Tibial nerve (tissue), 4 donors: ENCODE results near the gene LSAMP. TPM values are rescaled to one million over a fixed set of nuclear protein-coding genes. Genes with fewer than 3 reads are reported as not detected.

Experiments used
- DNase-seq, 2 donors: peaks; one replicate each; pipeline ENCODE4 v3.0.0-alpha.2; 2019; ENCODE audit warnings: low spot score in 2 of 2
- H3K27ac ChIP-seq, 4 donors: fragments of 200-600 bp; sonication (generic) in 3 of 4; one replicate each; pipeline ENCODE4 v1.5.1; 2017 to 2019; ENCODE audit warnings: mild to moderate bottlenecking in 1 of 4
- H3K27me3 ChIP-seq, 2 donors: fragments of 200-600 bp; sonication (generic) in 1 of 2; one replicate each; pipeline versions ENCODE4 v1.5.1 to v1.6.0; 2017 to 2019
- H3K36me3 ChIP-seq, 3 donors: fragments of 200-600 bp; sonication (generic); one replicate each; pipeline ENCODE4 v1.5.1; 2018 to 2019
- H3K4me1 ChIP-seq, 4 donors: fragments of 200-600 bp; sonication (generic) in 3 of 4; one replicate each; pipeline ENCODE4 v1.5.1; 2017 to 2019
- H3K4me3 ChIP-seq, 4 donors: fragments of 200-600 bp; sonication (generic) in 3 of 4; one replicate each; pipeline ENCODE4 v1.5.1; 2017 to 2019; ENCODE audit warnings: mild to moderate bottlenecking in 1 of 4, moderate library complexity in 1 of 4
- H3K9me3 ChIP-seq, 4 donors: fragments of 200-600 bp; sonication (generic) in 3 of 4; one replicate each; pipeline ENCODE4 v1.5.1; 2017 to 2019
- CTCF ChIP-seq, 5 experiments: fragments of 200-600 bp in 3 of 5; fragments of 450-650 bp in 2 of 5; sonication (generic) in 3 of 5; IDR thresholded peaks; one replicate each; pipeline ENCODE4 v1.5.1; 2016 to 2019; ENCODE audit warnings: antibody characterized with exemption in 5 of 5, mild to moderate bottlenecking in 3 of 5, moderate library complexity in 2 of 5
- EP300 ChIP-seq, 2 donors: sonication (generic); formaldehyde crosslinking; IDR thresholded peaks; one replicate each; pipeline ENCODE4 v1.6.1; 2017; ENCODE audit warnings: antibody characterized with exemption in 2 of 2, mild to moderate bottlenecking in 1 of 2
- POLR2A ChIP-seq, 2 donors: fragments of 450-650 bp; IDR thresholded peaks; one replicate each; pipeline ENCODE4 v1.6.1; 2017; ENCODE audit warnings: antibody characterized with exemption in 2 of 2, mild to moderate bottlenecking in 2 of 2, moderate library complexity in 2 of 2
- WGBS, 2 donors: methylation state at CpG; one replicate each; pipeline ENCODE4 v1.1.5; 2018; 5-methylcytosine and 5-hydroxymethylcytosine counted together
- total RNA-seq, 4 donors: library from RNA; depleted of rRNA; stranded (reverse); fragments of >200 nt; gene quantifications; one replicate each; pipeline ENCODE4 v1.1.0, GENCODE V29; 2016

LSAMP gene
- total RNA-seq, 4 donors from 2014 or later, result 3.6 to 6.1 (median 4.2) TPM

GRCh38 chr3:115835946-115836345, 609.3 kb downstream of the LSAMP start:
- Histone ChIP-seq H3K27me3 (no peaks in the 10 kb centered on the region), H3K9me3 (no peaks in the 10 kb centered on the region), H3K27ac (no peak overlapping the region), H3K4me1 (peaks cover 0 to 7% (median 0%) of the 10 kb centered on the region in 4 donors), H3K36me3 (no peaks in the 10 kb centered on the region), H3K4me3 (no peak overlapping the region)
- DNase-seq, result no peak
- TF ChIP-seq CTCF (IDR thresholded peaks at IDR 0.05) (no peak), POLR2A (IDR thresholded peaks at IDR 0.05) (no peak), EP300 (IDR thresholded peaks at IDR 0.05) (no peak)
- WGBS, 2 donors, result 94 to 95% methylated on average over 4 of the region's 4 CpGs

- Histone ChIP-seq H3K9me3 (no peaks in the 10 kb centered on the region), H3K36me3 (no peaks in the 10 kb centered on the region), H3K4me1 (peaks cover 0 to 7% (median 0%) of the 10 kb centered on the region in 4 donors), H3K27me3 (no peaks in the 10 kb centered on the region), H3K4me3 (no peak overlapping the region), H3K27ac (no peak overlapping the region)
- WGBS, 2 donors, result 57 to 61% methylated on average over 1 of the region's 1 CpG
- no peak for DNase-seq
- TF ChIP-seq EP300 (IDR thresholded peaks at IDR 0.05), result no peak
- TF ChIP-seq CTCF (IDR thresholded peaks at IDR 0.05), result no peak
- no peak for TF ChIP-seq POLR2A (IDR thresholded peaks at IDR 0.05)
Observed at GRCh38 chr3:115834068-115834467, 611.2 kb downstream of the LSAMP start.

GRCh38 chr3:115833074-115833473, 612.2 kb downstream of the LSAMP start:
- no peak for TF ChIP-seq CTCF (IDR thresholded peaks at IDR 0.05)
- TF ChIP-seq EP300 (IDR thresholded peaks at IDR 0.05), result no peak
- TF ChIP-seq POLR2A (IDR thresholded peaks at IDR 0.05), result no peak
- H3K27ac ChIP-seq, result no peak overlapping the region
- no peak for DNase-seq
- H3K4me1 ChIP-seq, result peaks cover 0 to 7% (median 0%) of the 10 kb centered on the region in 4 donors
- no peak overlapping the region for H3K4me3 ChIP-seq
- H3K36me3 ChIP-seq, result no peaks in the 10 kb centered on the region
- H3K9me3 ChIP-seq, result no peaks in the 10 kb centered on the region
- no peaks in the 10 kb centered on the region for H3K27me3 ChIP-seq
- WGBS, 2 donors, result 48 to 89% methylated on average over 2 of the region's 2 CpGs

- no peaks in the 10 kb centered on the region for H3K9me3 ChIP-seq
- no peak overlapping the region for H3K27ac ChIP-seq
- TF ChIP-seq CTCF (IDR thresholded peaks at IDR 0.05) (no peak), POLR2A (IDR thresholded peaks at IDR 0.05) (no peak), EP300 (IDR thresholded peaks at IDR 0.05) (no peak)
- WGBS, 2 donors, result 87 to 88% methylated on average over 3 of the region's 3 CpGs
- no peaks in the 10 kb centered on the region for H3K27me3 ChIP-seq
- H3K4me3 ChIP-seq, result no peak overlapping the region
- H3K4me1 ChIP-seq, result peaks cover 0 to 7% (median 0%) of the 10 kb centered on the region in 4 donors
- no peak for DNase-seq
- H3K36me3 ChIP-seq, result no peaks in the 10 kb centered on the region
Observed at GRCh38 chr3:115832265-115832664, 613.0 kb downstream of the LSAMP start.

GRCh38 chr3:115831864-115832263, 613.4 kb downstream of the LSAMP start:
- WGBS, 2 donors, result 62 to 80% methylated on average over 1 of the region's 1 CpG

More at GRCh38 chr3:115831864-115832263, 613.4 kb downstream of the LSAMP start:
- no peak overlapping the region for H3K4me3 ChIP-seq
- no peak for DNase-seq
- H3K4me1 ChIP-seq, result peaks cover 0 to 7% (median 0%) of the 10 kb centered on the region in 4 donors
- H3K36me3 ChIP-seq, result no peaks in the 10 kb centered on the region
- H3K27me3 ChIP-seq, result no peaks in the 10 kb centered on the region
- TF ChIP-seq EP300 (IDR thresholded peaks at IDR 0.05), result no peak
- TF ChIP-seq POLR2A (IDR thresholded peaks at IDR 0.05), result no peak
- no peak for TF ChIP-seq CTCF (IDR thresholded peaks at IDR 0.05)
- no peaks in the 10 kb centered on the region for H3K9me3 ChIP-seq
- H3K27ac ChIP-seq, result no peak overlapping the region
